ENCODE data around the gene RBMY1J.
"Not testable (repeated sequence)": the region's sequence is repeated elsewhere in the genome, so short reads cannot be mapped to it uniquely, and the experiment has no call there.

Gene RBMY1J

GRCh38 chrY:22403110-22403509 lies at the start of gene RBMY1J:
RBMY1J (plus strand) TSS chrY:22403410; CDS start chrY:22405448, 2,038 bp downstream.
- H3K4me1 ChIP-seq (ENCODE audit: control insufficient read depth, low read depth, low read length); H3K4me3 ChIP-seq (ENCODE audit: low read length); H3K27ac ChIP-seq (ENCODE audit: low read length); H3K9ac ChIP-seq (ENCODE audit: low read length); H3K36me3 ChIP-seq (ENCODE audit: control insufficient read depth, low read depth, low read length); H3K27me3 ChIP-seq (ENCODE audit: control insufficient read depth, insufficient read depth, low read length); H3K9me3 ChIP-seq (ENCODE audit: control insufficient read depth, low read depth, low read length): not testable (repeated sequence)

GRCh38 chrY:22367416-22367815 lies 35.8 kb upstream of the RBMY1J start:
- Histone ChIP-seq H3K4me3 (ENCODE audit: low read length) (no peak overlapping the region), H3K27ac (ENCODE audit: low read length) (no peak overlapping the region), H3K27me3 (ENCODE audit: control insufficient read depth, insufficient read depth, low read length) (no peaks in the 10 kb centered on the region)

GRCh38 chrY:22370623-22371022 lies 32.6 kb upstream of the RBMY1J start:
- no peaks in the 10 kb centered on the region for H3K9me3 ChIP-seq (ENCODE audit: control insufficient read depth, low read depth, low read length)
- no peaks in the 10 kb centered on the region for H3K27me3 ChIP-seq (ENCODE audit: control insufficient read depth, insufficient read depth, low read length)
- H3K27ac ChIP-seq (ENCODE audit: low read length), result no peak overlapping the region
- H3K36me3 ChIP-seq (ENCODE audit: control insufficient read depth, low read depth, low read length), result no peaks in the 10 kb centered on the region
- H3K4me3 ChIP-seq (ENCODE audit: low read length), result no peak overlapping the region
- no peak overlapping the region for H3K9ac ChIP-seq (ENCODE audit: low read length)
- no peaks in the 10 kb centered on the region for H3K4me1 ChIP-seq (ENCODE audit: control insufficient read depth, low read depth, low read length)

More at GRCh38 chrY:22367416-22367815, 35.8 kb upstream of the RBMY1J start:
- Histone ChIP-seq H3K36me3 (ENCODE audit: control insufficient read depth, low read depth, low read length) (no peaks in the 10 kb centered on the region), H3K9me3 (ENCODE audit: control insufficient read depth, low read depth, low read length) (no peaks in the 10 kb centered on the region), H3K9ac (ENCODE audit: low read length) (no peak overlapping the region), H3K4me1 (ENCODE audit: control insufficient read depth, low read depth, low read length) (no peaks in the 10 kb centered on the region)

- H3K36me3 ChIP-seq (ENCODE audit: control insufficient read depth, low read depth, low read length), result no peaks in the 10 kb centered on the region
Observed at GRCh38 chrY:22373494-22373893, 29.7 kb upstream of the RBMY1J start.

GRCh38 chrY:22444718-22445396 lies 41.6 kb downstream of the RBMY1J start:
- not testable (repeated sequence) for H3K36me3 ChIP-seq (ENCODE audit: control insufficient read depth, low read depth, low read length); H3K9ac ChIP-seq (ENCODE audit: low read length); H3K27ac ChIP-seq (ENCODE audit: low read length)

More at GRCh38 chrY:22373494-22373893, 29.7 kb upstream of the RBMY1J start:
- Histone ChIP-seq H3K4me3 (ENCODE audit: low read length) (no peak overlapping the region), H3K9me3 (ENCODE audit: control insufficient read depth, low read depth, low read length) (no peaks in the 10 kb centered on the region), H3K4me1 (ENCODE audit: control insufficient read depth, low read depth, low read length) (no peaks in the 10 kb centered on the region), H3K27me3 (ENCODE audit: control insufficient read depth, insufficient read depth, low read length) (no peaks in the 10 kb centered on the region), H3K9ac (ENCODE audit: low read length) (no peak overlapping the region), H3K27ac (ENCODE audit: low read length) (no peak overlapping the region)

DNA sequence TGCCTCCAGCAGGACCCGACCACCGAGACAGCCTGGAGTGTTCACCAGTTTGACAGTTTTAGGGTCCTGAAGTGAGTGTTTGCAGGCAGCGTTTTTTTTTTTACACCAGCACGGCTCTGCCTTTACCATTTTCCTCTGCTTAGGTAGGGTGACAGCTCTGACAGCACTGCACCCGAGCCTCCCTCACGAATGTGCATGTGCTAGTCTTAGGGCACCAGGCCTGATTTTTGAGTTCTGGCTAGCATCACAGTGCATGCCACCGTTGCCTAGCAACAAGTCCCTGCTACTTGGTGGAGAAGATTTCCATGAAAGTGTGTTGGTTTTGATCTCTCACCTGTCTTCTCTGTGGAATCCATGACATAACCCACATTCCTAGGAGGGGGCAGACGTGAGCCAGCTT lies 52.3 kb downstream of the RBMY1J start:
- not testable (repeated sequence) for H3K4me3 ChIP-seq (ENCODE audit: low read length); H3K9me3 ChIP-seq (ENCODE audit: control insufficient read depth, low read depth, low read length); H3K36me3 ChIP-seq (ENCODE audit: control insufficient read depth, low read depth, low read length); H3K27ac ChIP-seq (ENCODE audit: low read length); H3K9ac ChIP-seq (ENCODE audit: low read length); H3K27me3 ChIP-seq (ENCODE audit: control insufficient read depth, insufficient read depth, low read length); H3K4me1 ChIP-seq (ENCODE audit: control insufficient read depth, low read depth, low read length)

More at GRCh38 chrY:22444718-22445396, 41.6 kb downstream of the RBMY1J start:
- H3K9me3 ChIP-seq (ENCODE audit: control insufficient read depth, low read depth, low read length); H3K4me3 ChIP-seq (ENCODE audit: low read length); H3K4me1 ChIP-seq (ENCODE audit: control insufficient read depth, low read depth, low read length); H3K27me3 ChIP-seq (ENCODE audit: control insufficient read depth, insufficient read depth, low read length): not testable (repeated sequence)

GRCh38 chrY:22461962-22462361 lies 58.8 kb downstream of the RBMY1J start:
- H3K36me3 ChIP-seq (ENCODE audit: control insufficient read depth, low read depth, low read length); H3K27me3 ChIP-seq (ENCODE audit: control insufficient read depth, insufficient read depth, low read length); H3K27ac ChIP-seq (ENCODE audit: low read length); H3K4me3 ChIP-seq (ENCODE audit: low read length); H3K9ac ChIP-seq (ENCODE audit: low read length); H3K9me3 ChIP-seq (ENCODE audit: control insufficient read depth, low read depth, low read length); H3K4me1 ChIP-seq (ENCODE audit: control insufficient read depth, low read depth, low read length): not testable (repeated sequence)
